Cardiac septum (tissue), 1 donor: ENCODE data around the gene CROCC2. TPM values are rescaled to one million over a fixed set of nuclear protein-coding genes. Genes with fewer than 3 reads are reported as not detected.

Source experiments
- DNase-seq: peaks from one replicate; pipeline ENCODE4 v3.0.0-alpha.2; 2020; ENCODE audit warnings: low spot score
- intact Hi-C: fragments of 100-400 bp; cut with DNase I; formaldehyde crosslinking; loops from one replicate; pipeline ENCODE4 v1.14.0; 2022
- total RNA-seq: library from RNA; stranded (reverse); fragmentation: NEBNext Ultra II Directional; extraction: Animal tissue kit (Norgen Biotek cat#: 25700); gene quantifications from one replicate; pipeline ENCODE4 v1.2.1, GENCODE V29; 2021
- donor health status: DM: no; HTN: no; CAD: no.

Gene CROCC2
- total RNA-seq, 1 donor from 2014 or later: not detected

GRCh38 chr2:240902615-240903041, 3.5 kb upstream of the CROCC2 start:
- intact Hi-C loops: no loop called here
- DNase-seq: no peak

GRCh38 chr2:240903191-240904060, 2.7 kb upstream of the CROCC2 start:
- intact Hi-C loops: no loop called here
- no peak for DNase-seq

GRCh38 chr2:240904216-240905175, 1.6 kb upstream of the CROCC2 start:
- DNase-seq: no peak
- intact Hi-C loops: no loop called here

GRCh38 chr2:240905176-240905781, 857 bp upstream of the CROCC2 start:
- intact Hi-C loops: no loop called here
- DNase-seq: no peak

- intact Hi-C loops: no loop called here
- no peak for DNase-seq
These were observed 915 bp downstream of the CROCC2 start for GRCh38 chr2:240906911-240907590.

- intact Hi-C loops: no loop called here
These were observed 3.3 kb downstream of the CROCC2 start for GRCh38 chr2:240909216-240909974.

GRCh38 chr2:240911641-240912265, 5.6 kb downstream of the CROCC2 start:
- intact Hi-C loops: loop anchor here (5.0 kb wide), 1 partner anchor 59 kb away; no protein-coding TSS in a partner anchor
- no peak for DNase-seq

More at GRCh38 chr2:240909216-240909974, 3.3 kb downstream of the CROCC2 start:
- DNase-seq: no peak

DNA sequence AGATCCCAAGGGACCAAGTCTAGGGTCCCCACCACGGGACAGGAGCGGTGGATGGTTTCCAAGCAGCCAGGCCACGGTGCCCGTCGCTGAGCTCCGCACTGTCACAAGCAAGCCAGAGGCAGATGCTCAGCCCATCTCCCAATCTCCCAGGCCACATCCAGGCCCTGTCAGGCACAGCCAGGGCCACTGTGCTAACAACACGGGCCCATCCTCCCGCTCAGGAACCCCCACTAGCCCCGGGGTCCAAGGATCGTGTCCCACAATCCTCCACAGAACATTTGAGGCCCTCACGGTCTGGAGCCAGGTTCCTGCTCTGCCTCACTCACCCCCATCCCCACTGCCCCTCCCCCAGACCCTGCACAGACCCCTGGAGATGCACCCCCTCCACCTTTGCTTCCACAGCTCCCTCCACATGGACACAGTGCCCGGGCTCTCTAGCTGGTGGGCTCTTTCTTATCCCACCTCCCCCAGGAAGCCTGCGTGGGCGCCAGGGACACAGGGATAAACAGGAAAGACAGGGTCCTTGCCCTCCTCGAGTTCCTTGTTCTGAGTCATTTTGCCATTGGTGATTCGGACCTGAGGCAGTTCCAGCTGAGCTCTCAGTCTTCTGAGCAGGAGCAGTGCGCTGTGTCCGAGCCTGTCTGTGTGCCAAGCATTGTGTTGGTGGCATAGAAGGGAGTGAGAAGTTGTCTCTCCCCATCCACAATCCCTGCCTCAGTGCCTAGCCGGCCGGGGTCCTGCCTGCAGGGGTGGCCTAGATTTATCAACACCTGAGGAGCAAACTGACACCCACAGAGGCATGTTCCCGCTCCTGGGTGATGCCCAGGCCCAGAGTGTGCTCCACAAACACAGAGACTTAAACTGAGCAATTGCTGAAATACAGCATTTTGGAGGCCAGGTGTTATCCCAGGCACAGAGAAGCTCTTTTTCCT, 7.0 kb downstream of the CROCC2 start:
- intact Hi-C loops: loop anchor here (5.0 kb wide), 1 partner anchor 61 kb away; no protein-coding TSS in a partner anchor
- DNase-seq: no peak

DNA sequence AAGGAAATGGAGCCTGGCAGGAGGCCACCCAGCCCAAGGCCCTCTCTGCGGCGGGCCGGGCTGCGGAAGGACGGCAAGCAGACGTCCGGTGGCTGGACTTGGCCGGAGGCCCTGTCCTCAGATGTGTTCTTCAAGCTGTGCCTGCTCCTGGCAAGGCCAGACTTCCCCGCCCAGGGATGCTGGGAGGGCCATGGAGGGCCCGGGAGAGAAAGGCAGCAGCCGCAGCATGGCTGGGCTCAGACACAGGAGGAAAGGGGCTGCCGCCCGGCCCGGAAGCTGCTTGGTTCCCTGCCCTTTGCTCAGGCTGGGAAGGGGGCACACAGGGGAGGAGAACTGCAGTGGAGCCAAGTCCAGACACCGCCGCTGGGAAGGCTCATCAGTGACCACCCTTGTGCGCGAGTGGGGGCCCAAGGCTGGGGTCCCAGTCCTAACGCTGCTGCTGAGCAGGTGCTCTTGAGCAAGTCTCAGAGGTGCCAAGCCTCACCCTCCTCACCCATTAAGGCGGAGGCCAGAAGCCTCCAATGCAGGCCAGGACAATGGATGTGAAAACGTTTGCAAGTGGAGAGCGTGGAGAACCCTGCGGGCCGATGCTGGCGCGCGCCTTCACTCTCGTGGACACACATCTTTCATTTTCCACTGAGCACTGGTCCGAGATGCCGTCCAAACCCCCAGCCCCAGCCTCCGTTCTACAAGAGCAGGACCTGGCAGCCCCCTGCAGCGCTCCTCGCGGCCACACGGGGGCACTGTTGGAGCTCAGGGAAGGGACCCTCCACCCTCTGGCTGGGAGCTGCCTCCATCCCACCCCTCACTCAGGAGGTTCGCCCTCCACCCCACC, 7.9 kb downstream of the CROCC2 start:
- intact Hi-C loops: loop anchor here (2.0 to 5.0 kb wide), 2 partner anchors 62 to 77 kb away; no protein-coding TSS in a partner anchor
- peak; percentile 87 for DNase-seq

- intact Hi-C loops: loop anchor here (2.0 to 5.0 kb wide), 2 partner anchors 63 to 76 kb away; no protein-coding TSS in a partner anchor
- no peak for DNase-seq
These were observed 8.7 kb downstream of the CROCC2 start for GRCh38 chr2:240914645-240915525.

- intact Hi-C loops: loop anchor here (2.0 kb wide), 1 partner anchor 75 kb away; no protein-coding TSS in a partner anchor
- peak; percentile 70 for DNase-seq
These were observed 9.6 kb downstream of the CROCC2 start for GRCh38 chr2:240915526-240916341.

- intact Hi-C loops: no loop called here
- DNase-seq: peak; percentile 75
These were observed 10.5 kb downstream of the CROCC2 start for GRCh38 chr2:240916571-240917008.

GRCh38 chr2:240917009-240917683, 11.0 kb downstream of the CROCC2 start:
- intact Hi-C loops: no loop called here
- peak; percentile 75 for DNase-seq
